Prostate gland (tissue), 2 donors: ENCODE results near the gene ENTREP1.
A peak's percentile ranks its signal among the peaks of the same experiment; 100 is the strongest.

Experiments
- CTCF ChIP-seq, 4 experiments: fragments of 200-600 bp in 2 of 4; fragments of 450-650 bp in 2 of 4; sonication (generic) in 2 of 4; IDR thresholded peaks; 1 replicate in 3 of 4; 2 replicates in 1 of 4; pipeline ENCODE4 v1.5.1; 2016 to 2019; ENCODE audit warnings: antibody characterized with exemption in 4 of 4, mild to moderate bottlenecking in 2 of 4, moderate library complexity in 2 of 4
- POLR2A ChIP-seq: fragments of 450-650 bp; IDR thresholded peaks from one replicate; pipeline ENCODE4 v1.6.1; 2016; ENCODE audit warnings: antibody characterized with exemption, mild to moderate bottlenecking
- POLR2AphosphoS5 ChIP-seq: sonication (generic); formaldehyde crosslinking; IDR thresholded peaks from one replicate; pipeline ENCODE4 v1.6.1; 2017; ENCODE audit warnings: antibody characterized with exemption

GRCh38 chr9:69376651-69377050 is 51.6 kb downstream of the ENTREP1 start:
- no peak for TF ChIP-seq CTCF (IDR thresholded peaks at IDR 0.05)
- TF ChIP-seq POLR2A = no peak
- TF ChIP-seq POLR2AphosphoS5 = peak; percentile 43
